GM12873 (cell line): Measurements from ENCODE around the gene MKRN2OS.
A peak's percentile ranks its signal among the peaks of the same experiment; 100 is the strongest.

Source experiments
- TF ChIP-seq, protein P1 (sequence below): IDR thresholded peaks from 2 replicates; pipeline ENCODE4 v1.5.1; 2012; ENCODE audit warnings: low read depth, mild to moderate bottlenecking, moderate library complexity, low read length, control low read depth; ENCODE audit not compliant: insufficient read depth; ENCODE audit errors: missing control alignments

Gene MKRN2OS

GRCh38 chr3:12501360-12502020, 43.8 kb downstream of the MKRN2OS start:
- TF ChIP-seq, protein P1, sequence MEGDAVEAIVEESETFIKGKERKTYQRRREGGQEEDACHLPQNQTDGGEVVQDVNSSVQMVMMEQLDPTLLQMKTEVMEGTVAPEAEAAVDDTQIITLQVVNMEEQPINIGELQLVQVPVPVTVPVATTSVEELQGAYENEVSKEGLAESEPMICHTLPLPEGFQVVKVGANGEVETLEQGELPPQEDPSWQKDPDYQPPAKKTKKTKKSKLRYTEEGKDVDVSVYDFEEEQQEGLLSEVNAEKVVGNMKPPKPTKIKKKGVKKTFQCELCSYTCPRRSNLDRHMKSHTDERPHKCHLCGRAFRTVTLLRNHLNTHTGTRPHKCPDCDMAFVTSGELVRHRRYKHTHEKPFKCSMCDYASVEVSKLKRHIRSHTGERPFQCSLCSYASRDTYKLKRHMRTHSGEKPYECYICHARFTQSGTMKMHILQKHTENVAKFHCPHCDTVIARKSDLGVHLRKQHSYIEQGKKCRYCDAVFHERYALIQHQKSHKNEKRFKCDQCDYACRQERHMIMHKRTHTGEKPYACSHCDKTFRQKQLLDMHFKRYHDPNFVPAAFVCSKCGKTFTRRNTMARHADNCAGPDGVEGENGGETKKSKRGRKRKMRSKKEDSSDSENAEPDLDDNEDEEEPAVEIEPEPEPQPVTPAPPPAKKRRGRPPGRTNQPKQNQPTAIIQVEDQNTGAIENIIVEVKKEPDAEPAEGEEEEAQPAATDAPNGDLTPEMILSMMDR: no peak

- TF ChIP-seq, protein P1: no peak
Measured at GRCh38 chr3:12499474-12499873, 45.8 kb downstream of the MKRN2OS start.

GRCh38 chr3:12496453-12496761, 48.9 kb downstream of the MKRN2OS start:
- TF ChIP-seq, protein P1: no peak

GRCh38 chr3:12495749-12496452, 49.4 kb downstream of the MKRN2OS start:
- TF ChIP-seq, protein P1: peak; percentile 25

DNA sequence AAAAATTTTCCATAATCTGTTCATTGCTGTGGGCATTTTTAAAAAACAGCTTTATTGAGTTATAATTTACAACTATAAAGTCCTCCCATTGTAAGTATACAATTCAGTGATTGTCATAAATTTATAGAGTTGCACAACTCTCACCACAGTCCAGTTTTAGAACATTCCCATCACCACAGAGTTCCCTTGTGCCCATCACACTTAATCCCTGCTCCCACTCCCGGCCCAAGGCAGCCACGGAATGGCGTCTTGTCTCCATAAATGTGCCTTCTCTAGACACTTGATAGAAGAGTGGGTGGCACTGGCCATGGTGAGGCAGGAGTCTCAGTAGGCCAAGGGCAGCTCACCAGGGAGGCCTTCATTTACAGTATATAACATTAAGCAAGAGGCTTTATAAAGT, 54.8 kb downstream of the MKRN2OS start:
- TF ChIP-seq, protein P1: no peak

DNA sequence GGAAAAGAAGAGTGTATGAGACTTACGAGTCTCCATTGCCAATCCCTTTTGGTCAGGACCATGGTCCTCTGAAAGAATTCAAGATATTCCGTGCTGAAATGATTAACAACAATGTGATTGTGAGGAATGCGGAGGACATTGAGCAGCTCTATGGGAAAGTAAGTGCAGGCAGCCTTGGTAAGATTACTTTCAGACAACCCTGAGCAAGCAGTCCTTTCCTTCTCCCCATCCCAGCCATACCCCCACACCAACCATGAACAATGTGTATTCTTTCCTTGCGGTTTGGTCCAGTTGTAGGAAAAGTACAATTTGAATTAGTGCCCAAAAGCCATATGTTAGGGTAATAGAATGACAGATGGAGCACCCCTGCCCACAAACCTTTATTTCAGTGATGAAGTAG, 55.5 kb downstream of the MKRN2OS start:
- TF ChIP-seq, protein P1: no peak
